GM21360 (cell line): ENCODE results near the gene NABP2.
"Not testable (repeated sequence)": the region's sequence is repeated elsewhere in the genome, so short reads cannot be mapped to it uniquely, and the experiment has no call there.

Experiments used
- ATAC-seq: cut with Tn5 transposase; IDR thresholded peaks from one replicate; pipeline ENCODE4 v1.9.1; 2021; ENCODE audit warnings: mild to moderate bottlenecking, moderate library complexity; ENCODE audit not compliant: unreplicated experiment

NABP2 gene

GRCh38 chr12:56224102-56224701, at the start of gene NABP2:
NABP2 (plus strand) TSS chr12:56224342; CDS start chr12:56224857, 515 bp downstream.
- peak; percentile 65 for ATAC-seq

GRCh38 chr12:56178347-56178746, 45.8 kb upstream of the NABP2 start:
- ATAC-seq = no peak

DNA sequence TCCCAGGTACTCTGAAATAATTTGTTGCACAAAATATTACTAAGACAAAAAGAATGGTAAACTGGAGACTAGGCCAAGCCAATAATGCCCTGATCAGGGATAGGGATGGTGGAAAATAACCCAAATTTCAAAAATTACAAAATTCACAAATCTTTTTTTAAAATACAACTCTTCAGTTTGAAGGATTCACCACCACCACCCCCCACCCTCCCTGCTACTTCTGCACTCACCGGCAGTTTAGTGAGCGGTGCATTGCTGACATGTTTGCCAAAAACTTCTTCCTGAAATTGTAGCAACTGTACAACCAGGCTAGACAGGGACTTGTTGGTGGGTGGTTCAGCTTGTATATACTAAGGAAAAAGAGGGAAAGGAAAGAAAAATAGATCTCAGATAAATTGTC, 37.2 kb upstream of the NABP2 start:
- ATAC-seq = no peak

GRCh38 chr12:56188131-56188777, 35.9 kb upstream of the NABP2 start:
- no peak for ATAC-seq

- ATAC-seq = no peak
Observed at GRCh38 chr12:56188778-56189098, 35.4 kb upstream of the NABP2 start.

GRCh38 chr12:56189099-56189917, 34.8 kb upstream of the NABP2 start, which contains the start of gene SMARCC2:
SMARCC2 (minus strand) TSS chr12:56189483; CDS start chr12:56189461, 22 bp downstream.
- peak; percentile 66 for ATAC-seq

- ATAC-seq = peak; percentile 36
Observed at GRCh38 chr12:56189918-56190694, 34.0 kb upstream of the NABP2 start.

DNA sequence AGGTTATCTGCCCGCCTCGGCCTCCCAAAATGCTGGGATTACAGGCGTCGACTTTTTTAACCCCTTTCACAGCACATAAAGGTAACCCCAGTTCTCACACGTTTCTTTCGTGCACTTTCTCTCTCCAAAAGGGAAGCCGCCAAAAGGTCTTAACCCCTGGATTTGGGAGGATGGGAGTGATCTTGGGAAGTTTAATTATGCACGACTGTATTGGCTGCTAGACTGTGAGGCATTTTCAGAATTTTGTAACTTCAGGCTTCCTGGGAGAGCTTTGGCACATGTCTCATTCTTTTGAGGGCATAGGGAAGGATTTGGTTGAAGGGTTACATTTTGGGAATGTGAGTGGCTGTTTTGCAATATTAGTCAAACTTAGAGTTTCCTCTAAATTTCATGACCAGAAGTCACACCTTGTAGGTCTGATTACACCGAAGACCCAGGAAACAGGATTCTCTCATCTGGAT, 33.4 kb upstream of the NABP2 start:
- no peak for ATAC-seq

DNA sequence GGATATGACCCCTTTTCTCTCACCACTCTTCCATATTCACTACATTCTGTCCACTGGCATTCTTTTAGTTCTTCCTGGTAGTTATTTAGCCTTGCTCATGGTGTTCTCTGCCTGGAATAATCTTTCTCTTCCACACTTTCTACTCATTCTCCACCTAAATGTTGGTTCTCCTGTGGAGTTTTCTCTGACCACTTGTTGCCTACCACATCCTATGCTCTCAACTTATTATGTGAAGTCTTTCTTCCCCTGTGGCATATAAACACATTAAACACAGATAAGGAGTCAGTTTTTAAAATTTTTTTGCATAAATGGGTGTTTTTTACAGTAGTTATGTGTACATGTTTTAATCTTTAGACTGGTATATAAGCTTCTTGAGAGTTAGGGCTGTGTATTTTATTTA, 31.6 kb upstream of the NABP2 start:
- ATAC-seq = no peak

- no peak for ATAC-seq
Observed at GRCh38 chr12:56193025-56193578, 31.0 kb upstream of the NABP2 start.

GRCh38 chr12:56196818-56197550, 27.2 kb upstream of the NABP2 start:
- not testable (repeated sequence) for ATAC-seq

DNA sequence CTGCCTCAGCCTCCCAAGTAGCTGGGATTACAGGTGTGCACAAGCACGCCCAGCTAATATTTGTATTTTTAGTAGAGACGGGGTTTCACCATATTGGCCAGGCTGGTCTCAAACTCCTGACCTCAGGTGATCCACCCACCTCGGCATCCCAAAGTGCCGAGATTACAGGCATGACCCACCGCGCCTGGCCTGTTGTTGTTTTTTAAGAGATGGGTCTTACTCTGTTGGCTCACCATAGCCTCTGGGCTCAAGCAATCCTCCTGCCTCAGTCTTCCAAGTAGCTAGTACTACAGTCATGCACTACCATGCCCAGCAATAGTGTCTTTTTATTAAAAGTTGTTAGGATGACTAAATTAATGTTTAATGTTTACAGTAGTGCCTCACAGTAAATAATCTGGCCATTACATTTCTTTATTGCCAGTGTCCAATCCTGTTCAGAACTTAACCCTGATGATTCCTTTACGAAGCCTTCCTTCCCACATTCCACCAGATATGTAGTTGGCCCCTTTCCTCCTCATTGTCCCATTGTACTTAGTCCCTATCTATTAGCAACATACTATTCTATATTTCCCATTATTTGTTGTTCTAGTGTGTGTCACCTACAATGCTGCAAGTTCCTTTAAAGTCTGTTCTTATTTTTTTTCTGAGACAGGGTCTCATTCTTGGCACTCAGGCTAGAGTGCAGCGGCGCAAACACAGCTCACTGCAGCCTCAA, 26.1 kb upstream of the NABP2 start:
- ATAC-seq = no peak

DNA sequence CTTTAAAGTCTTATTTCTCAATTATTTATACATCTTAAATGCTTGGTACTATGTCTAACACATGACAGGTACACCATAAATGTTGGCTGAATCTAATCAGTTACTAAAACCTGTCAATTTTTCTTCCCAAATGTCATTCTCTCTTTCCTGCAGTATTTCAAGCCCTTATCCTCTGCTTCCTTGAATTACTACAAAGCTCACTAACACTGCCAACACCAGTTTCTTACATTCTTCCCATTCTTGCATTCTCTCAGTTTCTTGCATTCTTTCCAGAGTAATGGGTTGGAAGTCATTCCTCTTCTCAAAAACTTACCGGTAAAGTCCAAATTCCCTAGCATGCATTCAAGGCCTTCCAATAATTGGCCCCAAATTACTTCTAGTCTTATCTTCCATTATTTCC, 25.3 kb upstream of the NABP2 start:
- no peak for ATAC-seq

GRCh38 chr12:56202366-56202765, 21.8 kb upstream of the NABP2 start:
- no peak for ATAC-seq

- ATAC-seq = no peak
Observed at GRCh38 chr12:56202838-56203237, 21.3 kb upstream of the NABP2 start.

DNA sequence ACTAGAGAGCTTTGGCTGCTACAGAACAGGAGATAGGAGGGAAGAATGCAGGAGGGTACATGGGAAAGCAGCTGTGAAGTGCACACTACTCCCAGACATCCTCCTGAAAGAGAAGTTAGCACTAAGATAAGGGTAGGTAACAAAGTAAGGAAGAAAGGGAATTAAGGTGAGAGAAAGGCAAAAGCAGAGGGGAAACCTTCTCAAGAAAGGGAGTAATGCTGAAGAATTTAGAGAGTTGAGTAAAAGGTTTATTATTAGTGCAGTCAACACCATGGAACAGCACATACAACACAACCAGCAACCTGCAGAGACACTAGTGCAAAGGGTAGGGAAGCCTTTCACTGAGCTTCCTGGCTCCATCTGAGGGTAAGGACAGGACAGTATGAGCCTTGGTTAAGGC, 19.9 kb upstream of the NABP2 start:
- ATAC-seq = no peak

DNA sequence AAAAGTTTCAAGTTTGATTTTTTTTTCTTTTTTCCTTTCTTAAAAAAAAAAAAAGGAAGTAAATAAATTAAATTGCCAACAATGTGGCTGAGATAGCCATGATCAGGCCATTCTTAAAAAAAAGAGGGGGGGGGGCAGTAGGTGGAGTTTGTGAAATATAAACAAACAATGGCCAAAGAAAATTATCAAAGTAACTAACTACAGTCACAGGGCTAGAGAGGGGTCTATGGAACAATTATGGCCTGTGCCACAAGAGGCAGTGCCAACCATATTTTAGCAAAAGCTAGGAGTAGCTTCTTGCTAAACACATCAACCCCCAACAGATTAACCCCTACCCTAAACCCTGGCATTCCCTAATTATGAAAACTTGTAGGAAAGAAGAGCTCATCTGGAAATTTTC, 18.7 kb upstream of the NABP2 start:
- no peak for ATAC-seq

- ATAC-seq = no peak
Observed at GRCh38 chr12:56206452-56207166, 17.5 kb upstream of the NABP2 start.

DNA sequence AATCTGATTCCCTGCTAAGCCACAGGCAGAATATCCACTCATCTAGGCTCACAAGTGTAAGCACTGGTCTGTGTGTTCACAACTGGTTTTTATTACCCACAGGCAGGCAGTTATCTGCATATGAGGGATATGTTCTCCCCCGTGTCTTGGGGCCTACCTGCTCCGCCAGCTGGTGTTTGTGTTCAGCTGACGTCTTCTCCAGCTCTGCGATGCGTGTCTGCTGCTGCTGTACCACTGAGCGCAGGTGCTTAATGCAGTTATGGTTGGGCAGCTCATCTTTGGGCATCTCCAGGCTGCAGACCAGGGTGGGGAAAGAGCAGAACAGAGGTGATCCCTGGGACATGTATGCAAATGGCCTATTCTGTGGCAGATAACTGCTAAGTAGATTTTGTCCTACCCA, 16.1 kb upstream of the NABP2 start:
- no peak for ATAC-seq
